Hematopoietic multipotent progenitor cell treated with erythropoietin and hydrocortisone succinate and interleukin-3 and kit ligand, for 8 days (in vitro differentiated cells): Measurements from ENCODE around the gene ARRDC4.
A peak's percentile ranks its signal among the peaks of the same experiment; 100 is the strongest.
"Not testable (repeated sequence)": the region's sequence is repeated elsewhere in the genome, so short reads cannot be mapped to it uniquely, and the experiment has no call there.

ENCODE experiments used
- DNase-seq: peaks from one replicate; pipeline ENCODE4 v3.0.0-alpha.2; 2015

The ARRDC4 gene

DNA sequence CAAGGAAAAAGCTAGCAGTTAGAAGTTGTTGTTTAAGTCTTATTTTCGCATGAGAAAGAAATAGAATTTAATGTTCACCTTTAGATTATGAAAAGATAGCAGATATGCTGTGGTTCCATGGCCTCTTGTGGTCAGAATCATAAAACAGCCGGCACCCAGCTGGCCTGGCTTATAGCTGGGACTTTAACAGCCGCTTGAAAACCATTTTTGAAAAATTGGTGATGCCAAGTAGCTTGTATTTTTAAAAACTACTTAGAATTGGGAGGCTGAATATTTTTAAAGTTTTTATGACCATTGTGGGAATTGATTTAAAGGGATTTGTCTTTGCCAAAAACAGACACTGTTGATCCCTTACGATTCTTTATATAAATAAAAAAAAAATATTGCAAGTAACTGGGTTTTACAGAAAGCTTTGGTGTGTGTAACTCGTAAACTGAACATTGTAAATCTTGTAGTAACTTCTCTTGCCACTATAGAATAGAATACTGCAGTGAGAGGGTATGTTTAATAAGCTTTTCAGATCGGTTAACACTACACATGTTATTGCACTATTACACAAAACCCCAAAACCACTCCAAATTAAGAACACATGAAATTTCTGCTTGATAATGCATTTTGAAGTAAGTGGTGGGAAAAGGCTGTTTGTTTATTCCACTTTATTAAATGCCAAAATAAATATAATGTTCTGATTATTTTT lies 6.6 kb downstream of the ARRDC4 start:
- no peak for DNase-seq

DNA sequence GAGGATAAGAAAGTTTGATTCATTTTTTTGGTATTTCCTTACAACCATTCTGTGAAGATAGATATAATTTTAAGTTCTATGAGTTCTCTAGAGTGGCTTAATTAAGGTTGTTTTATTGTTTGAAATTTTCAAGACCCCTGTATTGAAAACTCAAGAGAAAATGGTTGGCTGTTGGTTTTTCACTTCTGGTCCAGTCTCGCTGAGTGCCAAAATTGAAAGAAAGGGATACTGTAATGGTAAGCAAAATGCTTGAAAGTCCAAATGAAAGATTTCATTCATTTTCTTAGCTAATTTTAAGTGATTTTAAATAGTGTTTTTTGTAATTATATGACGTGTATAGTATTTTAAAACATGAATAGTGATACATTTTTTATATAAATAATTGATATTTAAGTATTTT lies 7.4 kb downstream of the ARRDC4 start:
- no peak for DNase-seq

DNA sequence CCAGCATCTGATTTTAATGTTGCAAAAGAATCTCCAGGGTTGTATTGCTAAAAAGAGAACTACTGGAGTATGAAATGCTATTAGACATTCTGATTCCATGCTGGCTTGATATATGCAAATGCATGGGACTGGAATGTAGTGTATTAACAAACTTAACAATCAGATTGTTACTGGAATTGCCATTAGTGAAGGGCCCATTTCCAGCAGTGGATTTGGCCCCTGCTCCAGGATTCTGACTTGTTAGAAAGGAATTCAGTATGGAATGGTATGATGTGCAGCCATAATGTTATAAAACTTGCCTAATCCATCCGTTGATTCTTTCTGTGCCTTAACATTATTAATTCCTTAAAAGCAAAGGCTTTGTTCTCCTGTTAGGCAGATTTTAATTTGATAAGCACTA lies 7.9 kb downstream of the ARRDC4 start:
- DNase-seq: no peak

GRCh38 chr15:97972366-97972765 lies 11.9 kb downstream of the ARRDC4 start:
- DNase-seq: no peak

DNA sequence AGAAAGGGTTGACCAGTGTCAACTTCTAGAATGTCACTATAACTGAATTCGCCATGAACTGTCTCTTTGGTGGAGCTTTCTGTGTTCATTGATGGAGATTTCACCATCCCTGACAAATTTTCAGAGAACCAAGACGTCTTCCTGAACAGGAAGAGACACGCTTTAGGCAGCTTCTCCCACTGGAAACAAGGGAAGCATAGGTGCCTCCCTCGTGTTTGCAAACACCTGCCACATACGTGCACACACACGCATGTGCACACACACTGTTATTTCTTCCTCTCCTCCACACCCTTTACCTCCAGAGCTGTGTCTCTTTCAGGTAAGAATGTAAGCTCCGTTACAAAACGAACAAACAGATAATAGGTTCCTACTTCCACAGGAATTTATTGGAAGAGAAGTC lies 15.6 kb downstream of the ARRDC4 start:
- no peak for DNase-seq

GRCh38 chr15:97976766-97977503 lies 16.4 kb downstream of the ARRDC4 start:
- no peak for DNase-seq

GRCh38 chr15:97977734-97978133 lies 17.2 kb downstream of the ARRDC4 start:
- no peak for DNase-seq

GRCh38 chr15:97978401-97979139 lies 18.1 kb downstream of the ARRDC4 start:
- peak; percentile 39 for DNase-seq

DNA sequence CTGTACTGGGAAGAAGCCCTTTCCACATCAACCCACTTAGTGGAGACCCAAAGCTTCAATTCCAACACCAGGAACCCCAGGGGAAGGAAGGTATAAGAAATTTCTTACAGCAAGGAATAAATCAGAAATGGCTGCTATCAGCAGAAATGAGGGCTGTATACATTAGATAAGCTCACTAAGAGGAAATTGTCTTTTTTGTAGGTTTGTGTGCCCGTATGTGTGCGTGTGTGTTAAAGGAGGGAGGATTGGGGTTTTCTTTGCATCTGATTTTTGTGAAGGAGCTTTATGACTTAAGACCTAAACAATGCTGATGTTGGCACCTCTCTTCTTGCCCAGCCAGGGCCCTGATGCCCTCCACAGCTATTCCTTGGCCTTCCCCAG lies 18.6 kb downstream of the ARRDC4 start:
- DNase-seq: peak; percentile 61

- DNase-seq: no peak
Measured at GRCh38 chr15:97981058-97981457, 20.6 kb downstream of the ARRDC4 start.

DNA sequence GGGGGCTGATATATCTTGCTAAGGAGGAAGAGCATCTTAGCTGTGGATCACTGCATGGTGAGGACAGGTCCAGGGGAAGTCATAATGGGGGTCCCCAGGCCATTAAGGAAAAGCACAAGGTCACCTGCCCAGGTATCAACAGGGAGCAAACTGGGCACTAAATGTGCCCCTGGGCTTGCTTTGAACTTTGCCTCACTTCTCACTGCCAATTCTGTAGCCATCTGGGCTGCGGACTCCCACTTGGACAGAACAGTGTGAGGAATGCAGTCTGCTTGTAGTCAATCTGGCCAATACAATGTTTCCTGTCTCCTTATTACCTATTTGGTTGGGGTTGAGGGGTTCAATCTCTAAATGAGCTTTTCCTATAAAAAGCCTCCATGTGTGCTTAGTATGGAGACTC lies 21.3 kb downstream of the ARRDC4 start:
- DNase-seq: no peak

GRCh38 chr15:97984157-97984556 lies 23.7 kb downstream of the ARRDC4 start:
- DNase-seq: no peak

- DNase-seq: not testable (repeated sequence)
Measured at GRCh38 chr15:97985979-97986378, 25.5 kb downstream of the ARRDC4 start.

DNA sequence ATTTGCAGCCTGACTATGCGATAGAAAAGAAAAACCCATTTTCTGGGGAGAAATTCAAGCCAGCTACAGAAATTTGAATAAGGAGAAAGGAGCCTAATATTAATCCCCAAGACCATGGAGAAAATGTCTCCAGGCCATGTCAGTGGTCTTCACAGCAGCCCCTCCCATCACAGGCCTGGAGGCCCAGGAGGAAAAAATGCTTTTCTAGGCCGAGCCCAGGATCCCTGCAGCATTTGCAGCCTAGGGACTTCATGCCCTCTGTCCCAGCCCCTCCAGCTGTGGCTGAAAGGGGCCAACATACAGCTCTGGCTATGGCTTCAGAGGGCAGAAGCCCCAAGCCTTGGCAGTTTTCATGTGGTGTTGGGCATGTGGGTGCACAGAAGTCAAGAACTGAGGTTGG lies 26.3 kb downstream of the ARRDC4 start:
- DNase-seq: no peak

DNA sequence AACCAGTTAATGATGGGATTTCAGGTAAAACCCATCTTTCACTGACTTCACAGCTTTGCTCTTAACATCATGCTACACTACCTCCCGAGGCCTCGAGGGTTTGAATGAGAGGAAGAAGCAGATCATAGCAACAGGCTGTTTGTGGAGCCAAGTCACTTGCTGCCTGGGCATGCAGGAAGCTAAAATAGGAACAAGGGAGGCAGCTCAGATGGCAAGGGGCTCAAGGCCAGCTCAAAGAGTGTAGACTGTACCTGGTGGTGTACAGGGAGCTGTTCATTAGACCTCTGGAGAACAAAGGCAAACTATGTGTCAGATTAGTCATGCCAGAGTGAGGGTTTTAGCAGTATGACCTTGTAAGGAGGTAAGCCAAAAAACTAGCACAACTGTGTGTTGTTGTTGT lies 28.8 kb downstream of the ARRDC4 start:
- no peak for DNase-seq

DNA sequence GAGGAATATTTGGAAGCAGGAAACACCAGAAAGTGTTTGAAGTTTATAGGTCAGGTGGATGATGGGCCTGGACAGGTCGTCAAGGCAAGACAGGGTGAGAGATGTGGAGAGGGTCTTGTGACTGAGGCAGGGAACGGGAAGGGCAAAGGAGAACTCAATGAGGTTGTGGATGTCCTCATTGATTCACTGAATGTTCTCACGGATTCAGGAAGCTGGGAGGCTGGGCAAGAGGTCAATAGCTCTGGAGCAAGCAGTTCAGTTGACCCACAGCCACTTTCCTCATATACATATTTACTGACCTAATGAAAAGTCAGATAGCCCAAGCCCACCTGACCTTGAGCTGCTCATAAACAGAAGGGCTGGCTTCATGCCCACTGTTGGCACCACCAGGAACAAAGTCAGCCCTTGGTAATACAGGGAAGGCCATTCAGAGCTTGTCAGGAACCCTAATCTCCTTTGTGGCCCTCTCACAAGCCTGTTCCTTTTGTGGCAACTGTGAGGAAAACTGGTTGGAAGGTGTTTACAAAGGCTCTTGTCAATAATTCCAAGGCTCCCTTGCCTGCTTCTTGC lies 31.6 kb downstream of the ARRDC4 start:
- DNase-seq: no peak

DNA sequence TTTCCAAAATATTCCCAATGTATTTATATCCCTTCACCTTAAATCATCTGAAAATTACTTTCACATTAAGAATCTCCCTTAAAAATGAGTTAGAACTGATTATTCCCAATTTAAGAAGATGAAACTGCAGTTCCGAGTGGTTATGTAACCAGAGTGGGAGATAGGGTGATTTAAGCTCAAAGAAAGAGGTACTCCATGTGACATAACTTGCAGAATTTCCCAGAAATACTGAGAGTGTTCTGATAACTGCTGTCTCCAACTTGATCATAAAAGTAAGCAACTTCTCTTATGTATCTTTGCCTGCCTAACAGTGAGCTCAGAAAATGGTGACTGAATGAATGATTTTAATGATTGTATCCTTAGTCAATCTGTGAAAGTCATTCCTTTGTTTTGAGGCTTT lies 32.3 kb downstream of the ARRDC4 start:
- DNase-seq: no peak

- peak; percentile 85 for DNase-seq
Measured at GRCh38 chr15:97993310-97993738, 32.8 kb downstream of the ARRDC4 start.

- DNase-seq: no peak
Measured at GRCh38 chr15:97994236-97994635, 33.7 kb downstream of the ARRDC4 start.

DNA sequence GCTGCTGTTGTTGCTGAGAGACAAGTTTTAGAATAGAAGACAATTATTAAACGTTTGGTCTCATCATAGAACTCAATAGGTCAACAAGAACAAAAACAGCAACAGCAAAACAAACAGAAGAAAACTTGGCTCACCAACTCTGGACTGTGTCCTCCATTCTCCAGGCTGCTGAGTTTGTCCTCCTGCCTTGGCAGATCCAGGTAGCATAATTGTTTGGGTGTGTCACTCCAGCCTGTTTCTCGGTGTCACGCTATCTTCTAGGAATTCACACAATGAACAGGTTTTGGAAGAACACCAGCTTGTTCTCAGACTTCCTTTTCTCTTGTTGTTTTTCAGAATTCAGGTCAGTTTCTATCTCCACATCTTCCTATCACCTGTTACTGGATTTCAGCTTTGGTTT lies 34.7 kb downstream of the ARRDC4 start:
- DNase-seq: no peak

DNA sequence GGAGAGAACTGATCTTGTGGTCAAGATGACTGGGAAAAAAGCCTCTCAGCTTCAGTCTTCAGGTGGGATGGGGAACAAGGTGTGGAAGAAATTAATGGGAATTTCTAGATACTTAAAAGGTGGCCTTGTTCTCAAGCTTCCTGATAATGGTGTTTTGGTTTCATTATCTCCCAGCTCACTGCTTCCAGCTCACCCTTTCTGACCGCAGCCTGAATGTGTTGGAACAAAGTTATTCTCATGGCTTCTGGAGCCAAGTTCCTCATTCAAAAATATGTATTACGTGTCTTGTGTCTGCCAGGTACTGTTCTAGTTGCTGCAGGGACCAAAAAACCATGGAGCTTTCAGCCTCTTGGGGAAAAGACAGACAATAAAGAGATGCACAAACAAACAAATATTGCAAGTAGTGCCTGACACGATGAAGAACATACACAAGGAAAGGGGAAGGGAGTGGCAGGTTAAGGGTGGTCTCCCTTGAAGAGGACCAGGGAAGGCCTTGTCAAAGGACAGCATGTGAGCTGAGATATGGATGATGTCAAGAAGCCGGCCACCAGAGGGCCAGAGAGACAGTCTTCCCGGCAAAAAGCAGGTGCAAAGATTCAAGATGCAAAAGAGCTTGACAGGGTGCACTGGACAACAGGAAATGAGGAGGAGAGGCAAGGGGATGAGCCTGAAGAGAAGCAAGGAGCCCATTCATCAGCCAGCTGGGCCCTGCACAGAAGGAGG lies 35.5 kb downstream of the ARRDC4 start:
- peak; percentile 50 for DNase-seq

DNA sequence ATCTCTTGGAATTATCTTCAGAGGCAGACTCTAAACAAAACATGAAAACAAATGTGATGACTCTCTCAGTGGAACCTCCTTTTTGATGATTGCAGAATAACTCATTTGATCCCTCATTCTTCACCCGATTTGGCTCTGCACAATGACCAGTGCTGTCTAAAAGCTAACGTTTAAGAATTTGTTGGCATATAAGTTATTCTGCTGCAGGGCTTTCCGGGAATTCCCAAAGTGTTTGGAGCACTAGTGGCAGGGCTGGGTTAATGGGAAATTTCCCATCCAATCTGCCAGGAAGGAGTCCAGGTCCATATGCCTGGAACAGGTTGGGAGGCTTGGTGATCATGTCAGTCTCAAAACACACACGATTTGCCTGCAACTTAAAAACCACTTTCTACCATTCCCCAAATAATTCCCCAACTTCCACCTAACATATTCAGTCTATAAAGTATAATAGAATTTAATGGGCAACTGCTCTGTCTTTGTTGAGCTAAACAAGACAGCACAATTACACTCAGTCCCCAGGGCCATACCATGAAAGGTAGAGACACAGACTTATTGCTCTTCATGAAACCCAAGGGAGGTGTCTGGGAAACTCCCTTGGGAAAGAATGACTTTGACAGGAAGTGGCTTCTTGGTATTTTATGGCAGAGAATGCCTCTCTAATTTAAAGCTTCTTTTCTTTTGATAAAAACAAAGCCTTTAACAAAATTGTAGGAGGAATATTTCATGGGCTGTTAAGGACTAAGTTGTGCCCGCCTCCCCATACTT lies 38.0 kb downstream of the ARRDC4 start:
- DNase-seq: no peak
